ENCODE measurements around the gene MAB21L2.

MAB21L2 gene

DNA sequence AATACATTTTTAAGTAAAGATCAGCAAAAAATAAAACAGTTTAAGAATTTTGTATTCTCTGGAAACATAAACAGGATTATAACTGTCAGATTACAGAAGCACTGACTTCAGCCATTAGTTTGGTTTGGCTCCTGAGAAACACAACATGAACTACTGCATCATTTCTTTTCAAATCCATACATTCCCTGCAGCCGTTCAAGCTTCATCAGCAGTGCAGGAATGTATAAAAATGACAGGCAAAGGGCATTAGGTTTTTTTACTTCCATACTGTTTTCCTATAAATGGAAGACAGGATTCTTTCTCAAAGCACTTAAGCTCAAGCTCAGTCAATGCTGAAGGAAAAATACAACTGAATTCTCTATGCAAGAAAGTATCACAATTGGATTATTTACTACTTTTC, 4.2 kb upstream of the MAB21L2 start:
- DNase-seq (ENCODE audit: low spot score), result no peak

DNA sequence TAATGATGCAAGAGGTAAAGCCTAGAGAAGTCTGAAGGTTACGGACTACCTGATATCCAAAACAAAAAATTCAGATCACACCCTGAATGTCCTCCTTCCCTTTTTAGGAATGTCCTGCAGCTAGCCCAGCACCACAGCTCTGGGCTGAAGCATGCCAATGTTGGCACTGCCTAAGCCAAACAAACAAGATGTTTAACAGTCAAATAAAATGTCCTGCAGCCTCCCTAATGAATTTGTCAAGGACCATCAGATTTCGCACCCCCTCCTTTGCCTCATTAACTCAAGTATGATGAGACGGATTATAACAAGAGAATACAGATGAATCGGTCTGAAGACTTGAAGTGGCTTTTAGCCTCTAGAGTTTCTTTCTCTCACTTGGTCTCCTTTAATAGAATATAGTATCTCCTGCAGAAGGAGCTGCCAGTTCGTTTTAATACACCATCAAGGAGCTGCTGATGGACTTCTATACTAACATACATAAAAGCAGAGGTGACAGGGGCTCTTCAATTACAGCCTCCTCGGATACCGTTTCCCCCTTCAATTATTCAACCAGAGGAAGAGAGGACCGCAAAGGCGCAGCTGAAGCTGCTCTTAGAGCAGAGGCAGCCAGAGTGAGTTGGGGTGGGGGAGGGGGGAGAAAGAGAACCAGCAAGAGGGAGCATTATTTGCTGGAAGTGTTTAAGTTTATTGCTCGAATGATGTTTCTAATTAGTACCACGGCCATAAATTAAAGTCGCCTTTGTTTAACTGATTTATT, 3.0 kb upstream of the MAB21L2 start:
- DNase-seq (ENCODE audit: low spot score), result no peak

DNA sequence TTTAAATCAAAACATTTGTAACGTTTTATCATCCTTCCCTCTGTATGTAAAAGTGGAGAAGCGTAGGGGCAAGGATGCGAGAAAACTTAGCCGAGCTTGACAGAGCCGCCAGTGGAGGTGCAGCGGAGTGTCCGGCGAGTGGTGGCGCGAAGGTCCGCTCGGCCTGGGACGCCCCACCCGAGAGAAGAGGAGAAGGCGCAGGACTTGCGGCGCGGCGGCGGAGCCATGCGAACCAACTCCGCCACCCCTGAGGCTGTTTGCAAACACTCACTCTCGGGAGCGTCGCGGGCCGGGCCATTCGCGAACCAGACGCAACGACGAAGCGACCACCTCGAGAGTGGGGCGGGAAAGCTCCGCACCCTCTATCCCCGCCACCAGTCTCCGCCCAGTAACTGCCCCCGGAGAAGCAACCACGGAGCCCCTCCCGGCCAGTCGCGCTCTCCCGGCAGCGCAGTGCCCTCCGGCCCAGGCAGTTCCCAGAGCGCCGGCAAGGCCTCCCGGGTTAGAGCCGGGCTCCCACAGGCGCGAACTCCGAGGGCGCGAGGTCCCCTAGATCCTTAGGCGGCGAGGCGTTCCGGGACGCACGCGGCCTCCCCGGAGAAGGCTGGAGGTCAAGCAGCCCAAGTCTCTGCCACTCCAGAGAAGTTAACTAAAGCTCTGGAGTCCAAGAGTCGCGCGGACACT, 2.3 kb upstream of the MAB21L2 start:
- DNase-seq (ENCODE audit: low spot score), result peak; percentile 21

DNA sequence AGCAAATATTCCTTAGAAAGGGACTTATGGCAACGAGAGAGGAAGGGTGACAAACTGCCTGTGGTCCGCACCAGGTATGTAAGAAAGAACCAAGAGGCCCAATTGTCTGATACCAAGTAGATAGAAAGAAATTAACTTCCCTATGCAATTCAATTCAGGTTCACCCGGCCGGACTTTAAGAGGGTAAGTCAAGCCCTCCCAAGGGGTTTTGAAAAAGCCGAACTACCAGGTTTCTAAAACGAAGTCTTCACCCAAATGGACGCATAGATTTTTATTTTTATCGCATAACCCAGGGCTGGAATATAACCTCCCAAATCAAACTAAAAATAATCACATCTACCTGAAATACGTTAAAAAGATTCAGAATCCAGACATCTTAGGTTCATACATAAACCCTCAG, 1.6 kb upstream of the MAB21L2 start:
- no peak for DNase-seq (ENCODE audit: low spot score)

DNA sequence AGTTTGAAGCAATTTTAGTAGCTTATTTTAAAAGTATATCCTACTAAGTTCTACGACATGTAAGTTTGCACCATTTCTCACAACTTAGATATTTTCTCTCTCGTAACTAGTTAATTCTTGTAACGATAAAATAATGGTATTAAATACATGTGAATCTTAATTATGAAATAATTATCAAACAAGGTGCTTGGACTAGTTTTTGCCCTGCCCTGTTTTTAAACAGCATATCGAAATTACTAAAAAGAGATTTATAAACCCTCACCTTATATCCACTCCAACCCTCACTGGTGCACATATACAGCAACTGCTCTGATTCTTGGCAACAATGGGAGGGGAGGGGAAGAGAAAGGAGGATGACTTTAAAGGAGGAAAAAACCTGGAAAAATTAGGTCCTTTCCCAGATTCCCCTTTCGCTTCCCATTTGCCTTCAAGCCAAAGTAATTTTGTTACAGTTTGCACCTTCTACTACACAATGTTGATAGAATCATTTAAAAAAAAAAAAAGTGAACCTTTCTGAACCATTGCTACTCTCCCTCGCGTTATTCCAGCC, 820 bp upstream of the MAB21L2 start:
- no peak for DNase-seq (ENCODE audit: low spot score)

DNA sequence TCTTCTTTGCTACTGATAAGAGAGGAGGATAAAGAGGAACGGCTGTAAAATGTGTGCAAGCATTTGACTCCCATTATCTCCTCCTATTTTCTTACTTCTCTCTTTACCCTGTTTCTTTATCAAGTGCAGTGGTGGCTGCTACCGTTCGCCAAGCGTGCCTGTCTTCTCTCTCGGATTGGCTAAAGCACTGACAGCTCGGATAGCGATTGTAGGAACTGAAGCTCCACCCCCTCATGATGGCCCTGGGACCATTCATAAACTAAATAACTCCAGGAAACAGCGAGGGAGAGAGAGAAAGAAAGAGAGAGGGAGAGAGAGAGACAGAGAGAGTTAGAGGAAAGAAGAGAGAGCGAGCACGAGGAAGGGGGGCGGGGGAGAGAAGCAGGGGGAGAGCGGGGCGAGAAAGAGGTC, 305 bp upstream of the MAB21L2 start:
- no peak for DNase-seq (ENCODE audit: low spot score)

DNA sequence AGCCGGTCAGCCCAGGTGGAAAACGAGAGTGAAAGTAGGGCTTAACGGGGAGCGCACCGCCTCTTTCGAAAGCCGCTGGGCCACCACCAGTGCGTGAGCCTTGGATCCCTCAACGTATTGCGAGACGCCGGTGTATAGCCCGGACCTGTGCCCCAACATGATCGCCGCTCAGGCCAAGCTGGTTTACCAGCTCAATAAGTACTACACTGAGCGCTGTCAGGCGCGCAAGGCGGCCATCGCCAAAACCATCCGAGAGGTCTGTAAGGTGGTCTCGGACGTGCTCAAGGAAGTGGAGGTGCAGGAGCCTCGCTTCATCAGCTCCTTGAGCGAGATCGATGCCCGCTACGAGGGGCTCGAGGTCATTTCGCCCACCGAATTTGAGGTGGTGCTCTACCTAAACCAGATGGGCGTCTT, 929 bp downstream of the MAB21L2 start:
- DNase-seq (ENCODE audit: low spot score), result no peak

DNA sequence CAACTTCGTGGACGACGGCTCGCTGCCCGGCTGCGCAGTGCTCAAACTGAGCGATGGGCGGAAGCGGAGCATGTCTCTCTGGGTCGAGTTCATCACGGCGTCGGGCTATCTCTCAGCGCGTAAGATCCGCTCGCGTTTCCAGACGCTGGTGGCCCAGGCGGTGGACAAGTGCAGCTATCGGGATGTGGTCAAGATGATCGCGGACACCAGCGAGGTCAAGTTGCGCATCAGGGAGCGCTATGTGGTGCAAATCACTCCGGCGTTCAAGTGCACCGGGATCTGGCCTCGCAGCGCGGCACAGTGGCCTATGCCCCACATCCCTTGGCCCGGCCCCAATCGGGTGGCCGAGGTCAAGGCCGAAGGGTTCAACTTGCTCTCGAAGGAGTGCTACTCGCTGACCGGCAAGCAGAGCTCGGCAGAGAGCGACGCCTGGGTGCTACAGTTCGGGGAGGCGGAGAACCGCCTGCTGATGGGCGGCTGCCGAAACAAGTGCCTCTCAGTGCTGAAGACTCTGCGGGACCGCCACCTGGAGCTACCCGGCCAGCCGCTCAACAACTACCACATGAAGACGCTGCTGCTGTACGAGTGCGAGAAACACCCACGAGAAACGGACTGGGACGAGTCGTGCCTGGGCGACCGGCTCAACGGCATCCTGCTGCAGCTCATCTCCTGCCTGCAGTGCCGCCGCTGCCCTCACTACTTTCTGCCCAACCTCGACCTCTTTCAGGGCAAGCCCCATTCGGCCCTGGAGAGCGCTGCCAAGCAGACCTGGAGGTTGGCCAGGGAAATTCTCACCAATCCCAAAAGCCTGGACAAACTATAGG, 1.5 kb downstream of the MAB21L2 start:
- no peak for DNase-seq (ENCODE audit: low spot score)

DNA sequence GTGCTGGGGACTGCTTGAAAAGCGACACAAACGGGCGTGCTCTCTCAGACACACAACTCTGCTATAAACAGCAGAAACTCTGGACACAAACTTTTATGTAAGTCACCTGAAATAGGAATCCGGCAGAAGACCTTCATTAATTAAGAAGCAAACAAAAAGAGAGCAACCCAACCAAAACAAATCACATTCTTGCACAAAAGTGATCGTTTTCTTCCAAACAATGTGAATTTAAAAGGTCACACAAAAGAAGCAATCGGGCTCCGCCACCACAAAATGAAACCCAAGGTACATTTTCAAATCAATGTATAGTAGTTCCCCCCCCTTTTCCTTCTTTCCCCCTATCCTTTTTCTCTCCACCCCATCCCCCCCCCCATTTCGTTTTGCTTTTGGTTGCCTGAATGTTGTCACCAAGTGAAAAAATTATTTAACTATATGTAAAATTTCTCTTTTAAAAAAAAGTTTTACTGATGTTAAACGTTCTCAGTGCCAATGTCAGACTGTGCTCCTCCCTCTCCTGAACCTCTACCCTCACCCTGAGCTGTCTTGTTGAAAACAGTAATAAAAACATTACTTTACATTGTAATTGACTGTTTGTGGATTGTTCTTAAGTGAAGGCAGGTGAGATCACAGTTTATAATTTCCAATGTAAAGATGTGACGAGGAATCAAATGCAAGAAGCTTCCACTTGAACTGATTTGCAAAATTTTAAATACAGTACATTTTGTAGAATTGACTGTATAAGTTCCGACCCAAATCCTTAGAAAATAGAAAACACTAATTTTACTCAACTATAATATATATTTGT, 2.4 kb downstream of the MAB21L2 start:
- DNase-seq (ENCODE audit: low spot score), result no peak

DNA sequence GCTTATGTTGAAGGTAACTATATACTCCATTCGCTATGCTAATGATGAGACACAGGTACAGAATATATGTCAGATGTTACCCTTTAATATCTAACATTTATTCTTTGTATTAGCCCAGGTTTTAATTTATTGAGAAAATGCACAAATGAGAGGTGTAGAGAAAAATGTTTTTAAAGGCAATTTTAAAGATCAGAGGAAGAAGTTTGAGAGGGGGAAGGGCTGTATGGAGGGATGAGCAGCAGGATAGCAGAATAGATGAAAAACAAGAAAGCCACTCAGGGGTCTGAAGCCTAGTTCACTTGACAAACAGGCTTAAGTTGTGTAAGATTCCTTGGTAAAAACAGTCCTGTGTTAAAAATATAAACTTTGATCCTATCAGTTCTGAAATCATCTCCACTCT, 3.7 kb downstream of the MAB21L2 start:
- DNase-seq (ENCODE audit: low spot score), result no peak

DNA sequence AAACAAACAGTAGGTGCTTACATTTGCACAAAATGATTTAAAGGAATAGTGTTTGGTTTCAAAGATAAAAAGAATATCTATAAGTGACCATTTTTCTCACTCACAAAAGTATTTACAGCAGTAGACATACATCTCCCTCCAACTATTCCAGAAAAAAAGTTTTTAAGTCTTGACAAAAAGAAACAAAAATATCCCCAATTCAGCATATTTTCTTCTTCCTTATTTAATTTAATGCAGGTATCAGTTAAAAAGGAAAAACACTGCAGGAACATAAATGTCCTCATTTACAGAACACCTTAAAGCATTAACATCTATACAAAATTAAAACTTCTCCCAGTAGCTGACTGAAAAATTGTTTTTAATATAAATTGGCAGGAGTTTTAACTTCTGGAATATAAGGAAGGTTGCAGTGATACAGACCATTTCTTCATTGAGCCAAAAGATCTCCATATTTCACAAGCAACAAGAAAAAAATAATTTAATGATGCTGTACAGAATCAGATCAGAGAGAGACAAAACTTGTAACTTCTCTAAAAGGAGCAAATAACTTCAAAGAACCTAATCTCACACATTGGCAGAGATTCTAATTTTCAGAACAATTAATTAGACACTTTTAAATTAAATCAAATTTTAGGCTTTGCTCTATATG, 4.3 kb downstream of the MAB21L2 start:
- no peak for DNase-seq (ENCODE audit: low spot score)

DNA sequence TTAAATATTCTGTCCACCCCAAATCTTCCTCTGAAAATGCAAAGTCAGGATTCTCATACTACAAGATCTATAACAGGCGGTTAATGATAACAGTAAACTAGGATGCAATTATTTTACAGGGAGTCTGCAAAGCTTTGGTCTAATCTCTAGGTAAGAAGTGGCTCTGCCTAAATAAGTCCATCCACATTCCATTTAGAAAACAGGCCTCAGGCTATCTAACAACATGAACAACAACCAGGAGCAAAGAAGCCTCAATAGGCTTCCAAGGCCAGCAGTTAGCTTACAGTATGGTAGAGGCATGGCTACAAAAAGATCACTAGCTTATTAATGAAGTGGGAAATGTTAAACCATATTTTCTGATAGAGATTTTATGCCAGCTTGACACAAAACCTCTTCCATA, 6.4 kb downstream of the MAB21L2 start:
- DNase-seq (ENCODE audit: low spot score), result no peak

DNA sequence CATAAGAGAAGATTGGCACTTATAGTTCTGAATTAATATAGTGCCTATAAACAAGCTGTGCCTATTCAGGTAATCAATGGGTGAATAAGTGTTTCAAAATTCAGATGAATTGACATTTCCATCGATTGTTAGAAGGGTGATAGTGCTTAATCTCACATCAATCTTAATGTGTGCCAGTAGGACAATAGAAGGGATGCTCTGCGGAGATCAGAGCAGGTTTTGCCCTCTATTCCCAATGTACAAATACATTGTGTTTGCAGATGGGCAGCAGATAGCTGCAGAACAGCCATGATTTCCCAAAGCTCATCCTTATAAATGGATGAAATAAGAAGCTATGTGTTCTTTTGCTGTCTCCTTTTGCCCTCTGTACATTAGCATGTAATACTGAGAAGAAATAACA, 7.2 kb downstream of the MAB21L2 start:
- DNase-seq (ENCODE audit: low spot score), result no peak

DNA sequence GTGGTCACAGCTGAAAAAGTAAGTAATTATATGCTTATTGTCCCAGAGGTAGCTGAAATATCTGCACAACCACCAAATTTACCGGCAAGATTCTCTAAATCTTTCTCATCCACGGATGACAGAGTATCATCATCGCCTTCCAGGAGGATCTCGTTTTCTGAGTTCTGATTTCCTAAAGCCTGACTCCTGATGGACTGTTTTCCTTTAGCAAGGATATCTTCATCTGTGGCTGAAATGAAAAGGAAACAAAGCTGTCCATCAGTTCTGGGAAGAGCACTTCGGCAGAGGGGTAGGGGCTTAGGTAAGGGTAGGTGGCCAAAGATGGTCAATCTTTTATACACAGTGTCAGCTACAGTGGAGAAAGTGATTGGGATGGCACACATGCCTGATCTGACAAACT, 8.7 kb downstream of the MAB21L2 start:
- no peak for DNase-seq (ENCODE audit: low spot score)

DNA sequence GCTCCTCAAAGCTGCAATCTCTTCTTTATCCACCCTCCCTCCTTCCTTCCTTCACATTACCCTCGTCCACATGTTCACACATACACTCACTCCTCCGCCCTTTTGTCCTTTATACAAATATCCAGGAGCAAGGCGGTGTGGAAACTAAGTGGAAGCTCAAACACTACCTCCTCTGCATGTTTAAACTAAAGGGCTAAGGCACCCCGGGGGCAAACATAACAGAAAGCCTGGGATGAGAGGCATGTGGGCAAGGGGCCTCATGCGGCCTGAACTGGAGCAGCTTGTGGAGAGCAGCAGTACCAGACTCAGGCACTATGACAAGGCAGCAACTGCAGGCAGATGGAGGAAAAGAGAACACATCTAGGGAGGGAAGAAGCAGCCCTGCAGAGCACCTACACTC, 9.5 kb downstream of the MAB21L2 start:
- no peak for DNase-seq (ENCODE audit: low spot score)

DNA sequence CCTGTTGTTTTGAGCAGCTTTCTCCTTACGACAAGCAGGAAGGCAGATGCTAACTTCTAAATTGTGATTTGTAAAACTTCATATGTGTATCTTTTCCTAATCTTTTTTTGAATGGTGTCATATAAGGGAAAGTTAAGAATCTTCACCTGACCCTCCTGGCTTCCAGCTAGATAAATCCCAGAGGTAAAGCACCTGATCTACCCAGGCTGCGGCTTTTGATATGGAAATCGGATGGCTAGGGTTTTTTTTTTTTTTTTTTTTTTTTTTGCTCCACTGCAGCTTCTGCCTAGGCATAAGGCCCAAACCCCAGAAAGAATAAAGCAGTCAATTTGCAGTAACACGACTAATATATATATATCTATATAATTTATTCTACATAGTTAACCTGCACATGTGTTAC, 10.0 kb downstream of the MAB21L2 start:
- DNase-seq (ENCODE audit: low spot score), result no peak

DNA sequence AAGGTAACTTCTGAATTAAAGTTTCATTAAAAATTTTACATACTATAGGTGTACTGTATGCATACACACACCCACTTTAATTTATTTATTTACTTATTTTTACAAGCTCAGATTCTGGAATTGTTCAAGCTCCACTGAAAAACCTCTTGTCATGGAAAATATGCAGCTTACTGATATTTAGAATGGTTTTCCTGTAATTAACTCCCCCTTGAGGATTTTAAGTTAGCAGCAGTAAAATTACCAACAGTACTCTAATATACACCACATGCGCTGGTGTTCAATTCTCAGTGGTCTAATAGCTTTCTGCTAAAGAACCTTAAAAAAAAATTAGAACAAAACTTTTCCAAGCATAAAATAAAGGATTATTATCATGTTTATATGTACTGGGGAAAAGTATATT, 12.0 kb downstream of the MAB21L2 start:
- DNase-seq (ENCODE audit: low spot score), result no peak

DNA sequence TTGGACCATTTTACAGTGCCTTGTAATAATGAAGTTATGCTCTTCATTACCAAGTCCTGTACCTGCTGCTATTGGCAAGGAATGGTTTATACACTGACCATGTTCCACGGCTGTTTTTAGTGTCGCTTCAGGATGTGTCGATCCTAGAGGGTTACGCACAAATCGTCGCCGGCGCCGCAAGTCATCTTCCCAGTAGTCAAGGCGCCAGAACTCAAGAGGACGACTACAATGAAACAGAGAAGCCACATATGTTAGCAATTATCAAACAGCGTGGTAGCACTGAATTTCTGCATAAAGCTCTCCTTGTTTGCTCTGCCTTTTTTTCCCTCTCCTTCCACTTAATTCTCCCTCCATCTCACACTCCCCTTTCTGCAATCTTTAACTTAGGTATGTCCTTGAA, 17.0 kb downstream of the MAB21L2 start:
- DNase-seq (ENCODE audit: low spot score), result no peak

DNA sequence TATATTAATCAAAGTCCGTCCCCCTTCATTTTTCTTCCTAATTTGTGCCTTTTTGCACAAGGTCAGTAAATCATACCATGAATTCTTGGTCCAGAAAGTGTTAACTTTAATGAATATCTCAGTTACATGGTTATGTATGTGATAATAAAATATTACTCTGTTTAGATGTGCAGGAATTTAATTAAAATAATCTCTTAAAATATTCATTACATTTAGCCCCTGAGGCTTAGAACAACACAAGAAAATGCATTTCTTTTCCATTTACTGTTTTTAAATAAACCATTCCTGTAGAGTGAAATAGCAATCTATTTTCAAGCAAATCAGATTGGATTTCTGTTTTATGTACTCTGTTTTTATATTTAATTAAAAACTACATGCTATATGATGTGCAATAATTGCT, 17.6 kb downstream of the MAB21L2 start:
- DNase-seq (ENCODE audit: low spot score), result no peak

DNA sequence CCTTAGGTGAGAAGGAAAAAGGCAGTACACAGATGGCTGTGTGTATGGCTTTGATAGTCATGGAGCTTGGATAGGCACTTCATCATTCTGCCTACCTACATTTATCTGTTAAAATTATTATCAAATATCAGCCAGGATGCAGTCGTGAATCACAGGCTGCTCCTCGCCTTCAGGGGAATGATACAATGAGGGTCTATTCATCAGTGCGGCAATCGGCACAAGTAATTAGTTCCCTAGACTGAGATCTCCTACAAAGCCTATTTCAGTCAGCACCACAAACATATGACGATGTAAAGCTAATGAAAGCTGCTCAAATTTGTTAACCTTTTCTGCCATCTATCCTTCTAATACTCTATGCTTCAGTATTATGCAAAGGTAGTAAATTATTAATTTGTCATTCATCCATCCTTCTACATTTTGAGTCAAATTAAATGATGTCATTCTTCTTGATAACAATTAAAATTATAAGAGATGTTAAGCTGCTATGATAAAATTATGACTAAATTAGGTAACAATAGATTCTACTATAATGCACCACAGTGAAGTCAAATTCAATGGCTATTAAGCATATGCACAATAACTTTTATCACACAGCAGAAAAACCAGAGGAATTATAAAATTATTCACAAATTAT, 19.0 kb downstream of the MAB21L2 start:
- no peak for DNase-seq (ENCODE audit: low spot score)

DNA sequence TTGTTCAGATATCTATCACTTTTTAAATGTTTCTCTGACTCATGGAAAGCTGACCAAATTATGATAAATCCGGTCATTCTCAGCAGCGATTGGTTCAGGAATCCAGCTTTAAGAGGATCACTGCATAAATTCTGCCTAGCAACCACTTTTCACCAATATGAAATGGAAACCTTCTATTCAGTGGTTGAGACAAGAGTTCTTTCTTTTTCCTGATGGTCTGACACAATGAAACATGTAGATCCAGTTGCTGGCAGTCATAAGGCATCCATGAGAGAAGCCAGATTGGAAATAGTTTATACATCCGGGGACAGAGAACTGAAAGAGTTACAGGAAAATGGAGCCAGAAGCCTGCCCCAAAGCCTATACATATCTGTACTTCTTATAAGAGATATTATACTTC, 27.2 kb downstream of the MAB21L2 start:
- no peak for DNase-seq (ENCODE audit: low spot score)
